WTC11 (cell line): Measurements from ENCODE around the gene ZMYM1. TPM values are rescaled to one million over a fixed set of nuclear protein-coding genes. Genes with fewer than 3 reads are reported as not detected.

Experiments
- ATAC-seq: fragments of 200-7000 bp; cut with Tn5 transposase; 2 replicates; pipeline ENCODE4 v1.10.0; 2021; ENCODE audit warnings: mild to moderate bottlenecking, moderate library complexity
- CTCF ChIA-PET: fragments of 300-600 bp; sonication (Branson Sonifier 250); formaldehyde crosslinking; loops from one replicate; lab custom pipeline; 2021; ENCODE audit warnings: antibody characterized with exemption; lab: Charles Lee
- POLR2A ChIA-PET: fragments of 350-600 bp; sonication (Branson Sonifier 250); formaldehyde crosslinking; loops from one replicate; lab custom pipeline; 2021; ENCODE audit warnings: antibody characterized with exemption; lab: Charles Lee
- DNase-seq: peaks from one replicate; pipeline ENCODE4 v3.0.0; 2021; ENCODE audit warnings: low spot score
- H3K27ac Mint-ChIP-seq: 2 replicates; pipeline ENCODE4 v1.8.0; 2021; ENCODE audit warnings: mixed read lengths
- H3K27me3 Mint-ChIP-seq: 2 replicates; pipeline ENCODE4 v1.8.0; 2021; ENCODE audit warnings: low read depth, mild to moderate bottlenecking, moderate library complexity, mixed read lengths
- H3K36me3 Mint-ChIP-seq: 2 replicates; pipeline ENCODE4 v1.8.0; 2021; ENCODE audit warnings: mixed read lengths
- H3K4me1 Mint-ChIP-seq: 2 replicates; pipeline ENCODE4 v1.8.0; 2022; ENCODE audit warnings: mixed read lengths
- H3K4me3 Mint-ChIP-seq: 2 replicates; pipeline ENCODE4 v1.8.0; 2021; ENCODE audit warnings: mild to moderate bottlenecking, moderate library complexity, mixed read lengths
- H3K9me3 Mint-ChIP-seq: 2 replicates; pipeline ENCODE4 v1.8.0; 2021; ENCODE audit warnings: mixed read lengths
- ATF1 ChIP-seq: sonication (generic); formaldehyde crosslinking; IDR thresholded peaks from 2 replicates; pipeline ENCODE4 v1.8.1; 2023; ENCODE audit warnings: mild to moderate bottlenecking, moderate library complexity, missing genetic modification reagents
- EMX1 ChIP-seq: fragments of 250-450 bp; sonication (Bioruptor Pico); IDR thresholded peaks from 2 replicates; pipeline ENCODE4 v1.8.0; 2021; ENCODE audit warnings: mild to moderate bottlenecking
- ETV6 ChIP-seq: sonication (generic); formaldehyde crosslinking; IDR thresholded peaks from 2 replicates; pipeline ENCODE4 v1.8.1; 2022; ENCODE audit warnings: mild to moderate bottlenecking, missing genetic modification reagents
- KAT7 ChIP-seq: sonication (generic); formaldehyde crosslinking; IDR thresholded peaks from 2 replicates; pipeline ENCODE4 v1.8.1; 2023; ENCODE audit warnings: missing genetic modification reagents, mild to moderate bottlenecking, borderline replicate concordance
- MAX ChIP-seq: sonication (generic); formaldehyde crosslinking; IDR thresholded peaks from 2 replicates; pipeline ENCODE4 v1.8.0; 2022; ENCODE audit warnings: mild to moderate bottlenecking, missing genetic modification reagents
- NFATC4 ChIP-seq: fragments of 250-450 bp; sonication (Bioruptor Pico); IDR thresholded peaks from 2 replicates; pipeline ENCODE4 v1.9.0; 2021; ENCODE audit warnings: mild to moderate bottlenecking
- OVOL2 ChIP-seq: fragments of 250-450 bp; sonication (Bioruptor Pico); IDR thresholded peaks from 2 replicates; pipeline ENCODE4 v1.9.0; 2021; ENCODE audit warnings: mild to moderate bottlenecking, borderline replicate concordance
- PRRX2 ChIP-seq: fragments of 250-450 bp; sonication (Bioruptor Pico); IDR thresholded peaks from 2 replicates; pipeline ENCODE4 v1.8.0; 2021; ENCODE audit warnings: mild to moderate bottlenecking
- RELA ChIP-seq: sonication (generic); formaldehyde crosslinking; IDR thresholded peaks from 2 replicates; pipeline ENCODE4 v1.8.1; 2022; ENCODE audit warnings: missing genetic modification reagents, mild to moderate bottlenecking, borderline replicate concordance
- SMAD3 ChIP-seq: sonication (generic); formaldehyde crosslinking; IDR thresholded peaks from 2 replicates; pipeline ENCODE4 v1.8.0; 2022; ENCODE audit warnings: missing genetic modification reagents, mild to moderate bottlenecking, borderline replicate concordance
- SMAD4 ChIP-seq: sonication (generic); formaldehyde crosslinking; IDR thresholded peaks from 2 replicates; pipeline ENCODE4 v1.8.0; 2022; ENCODE audit warnings: mild to moderate bottlenecking, missing genetic modification reagents
- SP1 ChIP-seq: sonication (generic); formaldehyde crosslinking; conservative IDR thresholded peaks from 2 replicates; pipeline ENCODE4 v1.8.1; 2022; ENCODE audit warnings: missing genetic modification reagents
- ZNF121 ChIP-seq: sonication (generic); formaldehyde crosslinking; IDR thresholded peaks from 2 replicates; pipeline ENCODE4 v1.8.0; 2023; ENCODE audit warnings: missing genetic modification reagents
- ZNF232 ChIP-seq: sonication (generic); formaldehyde crosslinking; IDR thresholded peaks from 2 replicates; pipeline ENCODE4 v1.8.0; 2022; ENCODE audit warnings: mild to moderate bottlenecking, missing genetic modification reagents
- ZNF281 ChIP-seq: sonication (generic); formaldehyde crosslinking; IDR thresholded peaks from 2 replicates; pipeline ENCODE4 v1.8.0; 2023; ENCODE audit warnings: mild to moderate bottlenecking, missing genetic modification reagents
- ZNF671 ChIP-seq: fragments of 250-450 bp; sonication (Bioruptor Pico); IDR thresholded peaks from 2 replicates; pipeline ENCODE4 v1.8.0; 2021; ENCODE audit warnings: mild to moderate bottlenecking
- ZSCAN18 ChIP-seq: fragments of 250-450 bp; sonication (Bioruptor Pico); IDR thresholded peaks from 2 replicates; pipeline ENCODE4 v2.1.2; 2022; ENCODE audit warnings: mild to moderate bottlenecking, moderate library complexity
- total RNA-seq: library from RNA; stranded (reverse); gene quantifications from 3 replicates; pipeline ENCODE4 v1.2.3, GENCODE V29; 2021
- TF ChIP-seq, protein P1 (sequence below): sonication (generic); formaldehyde crosslinking; IDR thresholded peaks from 2 replicates; pipeline ENCODE4 v1.8.0; 2022; ENCODE audit warnings: mild to moderate bottlenecking, missing genetic modification reagents
- TF ChIP-seq, protein P2 (sequence below): sonication (generic); formaldehyde crosslinking; IDR thresholded peaks from 2 replicates; pipeline ENCODE4 v1.8.1; 2023; ENCODE audit warnings: mild to moderate bottlenecking, missing genetic modification reagents
- TF ChIP-seq, protein P3 (sequence below): sonication (generic); formaldehyde crosslinking; IDR thresholded peaks from 2 replicates; pipeline ENCODE4 v1.8.1; 2023; ENCODE audit warnings: mild to moderate bottlenecking, moderate library complexity, missing genetic modification reagents

Gene ZMYM1
- total RNA-seq, 1 experiment from 2014 or later = 38.5 TPM

DNA sequence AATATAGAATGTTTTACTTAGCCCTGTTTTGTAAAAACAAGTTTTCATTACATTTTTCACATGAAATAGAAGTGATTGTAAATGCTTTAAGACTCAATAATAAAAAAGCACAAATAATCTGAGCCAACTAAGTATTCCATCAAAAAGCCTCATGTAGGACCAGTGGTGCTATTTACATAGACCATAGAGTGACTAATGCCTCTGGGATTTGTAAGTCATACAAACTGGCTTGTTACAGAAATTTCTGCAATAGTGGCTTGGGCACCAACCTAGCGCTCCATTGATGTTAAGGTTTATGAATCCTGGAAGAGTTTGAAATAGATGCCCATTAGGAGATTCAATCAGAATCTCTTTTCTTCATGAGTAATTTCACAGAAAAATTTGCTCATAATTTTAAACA, 31.9 kb downstream of the ZMYM1 start (continued):
- TF ChIP-seq ZNF281 (CRISPR knock-in tag) (no peak), ZSCAN18 (CRISPR knock-in tag) (no peak), ZNF671 (no peak), KAT7 (CRISPR knock-in tag) (no peak), SMAD4 (no peak), MAX (CRISPR knock-in tag) (no peak), ZNF121 (no peak), EMX1 (no peak), ZNF232 (CRISPR knock-in tag) (no peak)
- TF ChIP-seq, protein P1, sequence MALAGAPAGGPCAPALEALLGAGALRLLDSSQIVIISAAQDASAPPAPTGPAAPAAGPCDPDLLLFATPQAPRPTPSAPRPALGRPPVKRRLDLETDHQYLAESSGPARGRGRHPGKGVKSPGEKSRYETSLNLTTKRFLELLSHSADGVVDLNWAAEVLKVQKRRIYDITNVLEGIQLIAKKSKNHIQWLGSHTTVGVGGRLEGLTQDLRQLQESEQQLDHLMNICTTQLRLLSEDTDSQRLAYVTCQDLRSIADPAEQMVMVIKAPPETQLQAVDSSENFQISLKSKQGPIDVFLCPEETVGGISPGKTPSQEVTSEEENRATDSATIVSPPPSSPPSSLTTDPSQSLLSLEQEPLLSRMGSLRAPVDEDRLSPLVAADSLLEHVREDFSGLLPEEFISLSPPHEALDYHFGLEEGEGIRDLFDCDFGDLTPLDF = no peak
- TF ChIP-seq, protein P2, sequence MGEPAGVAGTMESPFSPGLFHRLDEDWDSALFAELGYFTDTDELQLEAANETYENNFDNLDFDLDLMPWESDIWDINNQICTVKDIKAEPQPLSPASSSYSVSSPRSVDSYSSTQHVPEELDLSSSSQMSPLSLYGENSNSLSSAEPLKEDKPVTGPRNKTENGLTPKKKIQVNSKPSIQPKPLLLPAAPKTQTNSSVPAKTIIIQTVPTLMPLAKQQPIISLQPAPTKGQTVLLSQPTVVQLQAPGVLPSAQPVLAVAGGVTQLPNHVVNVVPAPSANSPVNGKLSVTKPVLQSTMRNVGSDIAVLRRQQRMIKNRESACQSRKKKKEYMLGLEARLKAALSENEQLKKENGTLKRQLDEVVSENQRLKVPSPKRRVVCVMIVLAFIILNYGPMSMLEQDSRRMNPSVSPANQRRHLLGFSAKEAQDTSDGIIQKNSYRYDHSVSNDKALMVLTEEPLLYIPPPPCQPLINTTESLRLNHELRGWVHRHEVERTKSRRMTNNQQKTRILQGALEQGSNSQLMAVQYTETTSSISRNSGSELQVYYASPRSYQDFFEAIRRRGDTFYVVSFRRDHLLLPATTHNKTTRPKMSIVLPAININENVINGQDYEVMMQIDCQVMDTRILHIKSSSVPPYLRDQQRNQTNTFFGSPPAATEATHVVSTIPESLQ = no peak

- no peaks in the 10 kb centered on the region for H3K4me1 Mint-ChIP-seq
- no peaks in the 10 kb centered on the region for H3K27me3 Mint-ChIP-seq
- no peaks in the 10 kb centered on the region for H3K9me3 Mint-ChIP-seq
- POLR2A ChIA-PET = no interaction called here
- no peak overlapping the region for H3K4me3 Mint-ChIP-seq
- H3K27ac Mint-ChIP-seq = no peak overlapping the region
- TF ChIP-seq SMAD3 (CRISPR knock-in tag) = no peak
- no peak for TF ChIP-seq ETV6 (CRISPR knock-in tag)
- no peak for TF ChIP-seq NFATC4 (CRISPR knock-in tag)
- no peak for TF ChIP-seq PRRX2 (CRISPR knock-in tag)
- TF ChIP-seq, all 79 proteins: peak for 0
- H3K36me3 Mint-ChIP-seq = peaks cover 45% of the 10 kb centered on the region
- DNase-seq (no peak), ATAC-seq (no peak)
- CTCF ChIA-PET = interaction anchor here (1.0 to 1.4 kb wide), 5 partner anchors 9 to 260 kb away, joined by 3 to 8 read pairs (median 4); partner anchors contain the start of genes TMEM35B and ZMYM1
Observed at GRCh38 chr1:35112668-35113067, 33.5 kb downstream of the ZMYM1 start.

DNA sequence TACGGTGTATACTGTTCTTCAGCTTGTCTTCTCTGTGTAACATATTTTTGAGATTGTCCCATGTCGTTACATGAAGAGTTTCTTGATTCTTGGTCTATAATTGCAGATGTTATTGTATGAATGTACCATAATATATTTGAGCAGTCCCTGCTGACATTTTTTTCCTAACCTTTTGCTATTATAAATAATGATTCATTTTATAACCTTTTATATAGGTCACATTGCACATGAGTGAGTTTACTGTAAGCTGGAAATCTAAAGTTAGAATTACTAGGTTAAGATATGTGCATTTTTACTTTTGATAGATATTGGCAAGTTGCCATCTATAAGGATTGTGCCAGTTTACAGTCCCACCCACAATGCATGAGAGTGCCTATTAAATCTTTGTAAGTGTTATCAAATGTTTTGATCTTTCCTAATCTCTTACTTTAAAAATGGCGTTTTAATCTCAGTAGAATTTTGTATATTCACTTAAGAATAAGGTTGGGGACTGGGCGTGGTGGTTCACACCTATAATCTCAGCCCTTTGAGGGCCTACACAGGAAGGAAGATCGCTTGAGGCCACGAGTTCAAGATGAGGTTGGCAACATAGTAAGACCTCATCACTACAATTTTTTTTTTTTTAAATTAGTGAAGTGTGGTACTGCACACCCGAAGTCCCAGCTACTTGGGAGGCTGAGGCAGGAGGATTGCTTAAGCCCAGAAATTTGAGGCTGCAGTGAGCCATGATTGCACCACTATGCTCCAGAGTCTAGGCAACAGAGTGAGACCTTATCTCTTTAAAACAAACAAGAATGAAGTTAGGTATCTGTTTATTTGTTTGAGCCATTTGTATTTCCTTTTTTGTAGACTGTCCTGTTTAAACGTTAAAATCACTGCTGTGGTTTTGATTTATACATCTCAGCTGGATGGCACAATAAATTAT, 36.5 kb downstream of the ZMYM1 start:
- no peaks in the 10 kb centered on the region for H3K27me3 Mint-ChIP-seq
- CTCF ChIA-PET = interaction anchor here (0.8 kb wide), 1 partner anchor 263 kb away, joined by 3 read pairs; no protein-coding TSS in a partner anchor
- no peak for ATAC-seq
- TF ChIP-seq RELA (CRISPR knock-in tag) (no peak), OVOL2 (CRISPR knock-in tag) (no peak), ZNF671 (no peak), SP1 (no peak), ATF1 (no peak)
- TF ChIP-seq, protein P3, sequence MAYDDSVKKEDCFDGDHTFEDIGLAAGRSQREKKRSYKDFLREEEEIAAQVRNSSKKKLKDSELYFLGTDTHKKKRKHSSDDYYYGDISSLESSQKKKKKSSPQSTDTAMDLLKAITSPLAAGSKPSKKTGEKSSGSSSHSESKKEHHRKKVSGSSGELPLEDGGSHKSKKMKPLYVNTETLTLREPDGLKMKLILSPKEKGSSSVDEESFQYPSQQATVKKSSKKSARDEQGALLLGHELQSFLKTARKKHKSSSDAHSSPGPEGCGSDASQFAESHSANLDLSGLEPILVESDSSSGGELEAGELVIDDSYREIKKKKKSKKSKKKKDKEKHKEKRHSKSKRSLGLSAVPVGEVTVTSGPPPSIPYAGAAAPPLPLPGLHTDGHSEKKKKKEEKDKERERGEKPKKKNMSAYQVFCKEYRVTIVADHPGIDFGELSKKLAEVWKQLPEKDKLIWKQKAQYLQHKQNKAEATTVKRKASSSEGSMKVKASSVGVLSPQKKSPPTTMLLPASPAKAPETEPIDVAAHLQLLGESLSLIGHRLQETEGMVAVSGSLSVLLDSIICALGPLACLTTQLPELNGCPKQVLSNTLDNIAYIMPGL = no peak
- peaks cover 33% of the 10 kb centered on the region for H3K36me3 Mint-ChIP-seq
- no peak overlapping the region for H3K27ac Mint-ChIP-seq
- H3K4me3 Mint-ChIP-seq = no peak overlapping the region
- H3K4me1 Mint-ChIP-seq = no peaks in the 10 kb centered on the region
- POLR2A ChIA-PET = no interaction called here
- no peaks in the 10 kb centered on the region; the same call in 1 of the 2 replicates for H3K9me3 Mint-ChIP-seq
- DNase-seq = no peak
